Measurements from ENCODE around the gene ADGRD1. TPM values are rescaled to one million over a fixed set of nuclear protein-coding genes. Genes with fewer than 3 reads are reported as not detected.

Gene ADGRD1
- total RNA-seq, 1 donor from 2014 or later = 83.6 TPM

GRCh38 chr12:131046813-131047788 lies 93.4 kb downstream of the ADGRD1 start:
- intact Hi-C loops (cut with micrococcal nuclease) = no loop called here
- DNase-seq = peak; percentile 72
- ATAC-seq = peak; percentile 63

DNA sequence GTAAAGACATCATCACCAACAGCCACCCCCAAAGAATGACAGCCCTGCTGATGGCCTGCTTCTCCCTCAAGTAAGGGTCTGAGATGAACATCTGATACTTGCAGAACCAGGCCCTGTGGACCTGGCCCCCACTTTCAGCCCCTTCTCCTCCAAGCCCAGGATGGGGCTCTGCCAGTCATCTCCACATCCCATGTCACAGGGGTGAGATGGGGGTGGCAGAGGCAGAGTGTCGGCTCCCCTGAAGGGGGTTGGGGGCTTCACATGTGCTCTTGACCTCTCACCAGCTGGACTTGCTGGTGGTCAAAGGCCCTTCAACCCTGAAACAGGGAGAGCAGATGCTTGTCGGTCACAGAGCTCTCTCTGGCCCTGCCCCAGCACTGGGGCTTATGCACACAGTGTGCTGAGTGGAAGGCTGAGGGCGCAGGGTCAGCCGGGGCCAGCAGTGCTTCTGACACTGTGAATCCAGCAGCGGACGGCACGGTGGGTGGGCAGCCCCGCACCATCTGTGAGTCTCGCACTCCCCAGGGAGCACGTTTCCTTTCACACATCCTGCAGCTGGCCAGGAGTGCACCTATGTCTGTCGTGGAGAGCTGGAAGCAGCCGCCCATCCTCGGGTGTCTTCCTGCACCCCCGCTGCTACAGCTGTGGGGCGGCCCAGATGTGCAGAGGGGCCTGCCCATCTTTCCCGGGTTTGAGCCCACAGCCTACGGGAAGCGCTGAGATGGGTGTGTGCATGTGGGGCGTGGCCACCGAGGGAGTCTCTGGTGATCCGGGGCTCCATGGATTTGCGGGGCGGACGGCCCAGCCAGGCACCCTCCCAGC lies 94.3 kb downstream of the ADGRD1 start:
- DNase-seq = peak; percentile 69
- ATAC-seq = peak; percentile 63
- intact Hi-C loops (cut with micrococcal nuclease) = no loop called here

DNA sequence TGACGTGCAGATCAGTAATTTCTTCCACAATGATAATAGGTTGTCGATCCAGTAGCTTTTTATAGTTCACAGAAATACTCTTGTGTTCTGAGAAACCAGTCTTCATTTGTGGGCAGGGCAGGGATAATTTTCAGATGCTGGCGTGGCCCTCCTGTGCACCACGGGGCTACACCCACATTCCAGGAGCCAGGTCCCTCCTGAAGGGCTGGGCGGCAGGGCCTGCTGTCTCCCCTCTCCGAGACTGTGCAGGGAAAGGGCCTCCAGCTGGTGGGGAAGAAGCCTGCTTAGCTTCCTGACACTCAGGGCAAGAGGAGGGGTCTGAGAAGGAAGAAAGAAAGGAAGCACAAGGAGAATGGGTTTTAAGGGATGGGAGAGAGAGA lies 94.9 kb downstream of the ADGRD1 start:
- DNase-seq = no peak
- no peak for ATAC-seq
- intact Hi-C loops (cut with micrococcal nuclease) = no loop called here

DNA sequence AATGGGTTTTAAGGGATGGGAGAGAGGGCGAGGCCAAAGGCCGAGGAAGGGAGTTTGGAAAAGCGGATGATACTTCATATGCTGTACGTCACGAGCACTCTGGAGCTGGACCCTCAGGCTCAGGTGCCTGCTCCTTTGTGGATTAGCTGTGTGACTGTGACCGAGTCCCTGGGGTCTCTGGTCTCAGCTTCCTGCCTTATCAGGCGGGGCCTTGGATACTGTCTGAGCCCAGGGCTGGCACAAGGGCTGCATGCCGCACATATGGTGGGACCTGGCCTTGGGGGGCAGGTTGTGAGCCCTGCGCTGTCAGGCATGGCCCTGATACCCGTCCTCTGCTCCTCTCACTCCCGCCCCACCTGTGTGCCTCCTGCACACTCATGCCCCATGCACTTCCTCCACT lies 95.3 kb downstream of the ADGRD1 start:
- intact Hi-C loops (cut with micrococcal nuclease) = no loop called here
- ATAC-seq (no peak), DNase-seq (no peak)

DNA sequence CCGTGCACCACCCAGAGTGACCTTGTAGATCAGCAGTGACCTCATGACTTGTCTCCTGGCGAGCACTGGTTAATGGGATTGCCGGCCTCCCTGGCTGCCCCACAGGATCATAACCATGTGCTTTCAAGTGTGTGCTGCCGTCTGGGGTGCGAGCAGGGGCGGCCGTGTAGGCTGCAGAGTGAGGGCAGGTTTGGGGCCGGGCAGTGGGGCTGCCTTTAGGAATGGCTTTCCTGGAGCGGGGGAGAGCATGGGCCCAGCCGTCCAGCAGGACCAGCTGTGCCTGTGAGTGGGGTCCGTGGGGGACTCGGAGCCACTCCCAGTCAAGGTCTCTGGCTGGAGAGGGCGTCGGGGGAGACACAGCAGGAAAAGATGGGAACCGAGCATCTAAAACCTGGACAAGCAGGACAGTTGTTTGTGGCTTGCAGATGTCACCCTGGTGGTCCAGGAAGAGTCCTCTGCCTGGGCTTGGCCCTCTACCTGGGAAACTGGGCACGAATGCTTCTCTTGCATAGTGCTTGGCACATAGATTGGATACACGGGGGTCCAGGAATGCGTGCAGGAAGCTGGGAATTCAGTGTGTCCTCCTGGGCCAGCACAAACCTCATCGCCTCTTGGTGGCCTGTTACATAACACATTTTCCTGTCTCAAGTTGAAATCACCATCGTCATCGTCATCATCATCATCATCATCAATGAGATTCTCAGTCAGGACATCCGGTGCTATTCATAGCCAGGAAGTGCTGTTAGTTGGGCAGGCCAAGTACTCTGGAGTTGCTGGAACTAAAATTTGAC lies 96.0 kb downstream of the ADGRD1 start:
- intact Hi-C loops (cut with micrococcal nuclease) = no loop called here
- DNase-seq = no peak
- ATAC-seq = peak; percentile 25

- intact Hi-C loops (cut with micrococcal nuclease) = no loop called here
- ATAC-seq = no peak
Measured at GRCh38 chr12:131050463-131051154, 96.9 kb downstream of the ADGRD1 start.

DNA sequence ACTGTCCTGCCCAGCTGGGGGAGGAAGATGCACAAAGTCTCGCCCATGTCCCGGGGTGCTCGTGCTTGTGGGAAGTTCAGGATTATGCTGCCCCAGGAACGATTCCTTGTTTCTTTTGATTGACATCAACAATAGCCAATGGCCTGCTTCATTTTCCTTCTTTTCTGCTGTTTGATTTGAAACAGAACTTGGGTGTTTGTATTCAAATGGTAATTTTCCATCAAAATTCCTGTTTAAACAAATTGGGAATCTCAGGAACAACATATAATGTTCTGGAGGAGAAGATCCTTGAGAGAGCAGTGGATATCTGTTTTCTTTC lies 97.4 kb downstream of the ADGRD1 start:
- DNase-seq = no peak
- intact Hi-C loops (cut with micrococcal nuclease) = no loop called here
- no peak for ATAC-seq

More at GRCh38 chr12:131050463-131051154, 96.9 kb downstream of the ADGRD1 start:
- no peak for DNase-seq

GRCh38 chr12:131052063-131052781 lies 98.5 kb downstream of the ADGRD1 start:
- DNase-seq (no peak), ATAC-seq (no peak)
- intact Hi-C loops (cut with micrococcal nuclease) = no loop called here

DNA sequence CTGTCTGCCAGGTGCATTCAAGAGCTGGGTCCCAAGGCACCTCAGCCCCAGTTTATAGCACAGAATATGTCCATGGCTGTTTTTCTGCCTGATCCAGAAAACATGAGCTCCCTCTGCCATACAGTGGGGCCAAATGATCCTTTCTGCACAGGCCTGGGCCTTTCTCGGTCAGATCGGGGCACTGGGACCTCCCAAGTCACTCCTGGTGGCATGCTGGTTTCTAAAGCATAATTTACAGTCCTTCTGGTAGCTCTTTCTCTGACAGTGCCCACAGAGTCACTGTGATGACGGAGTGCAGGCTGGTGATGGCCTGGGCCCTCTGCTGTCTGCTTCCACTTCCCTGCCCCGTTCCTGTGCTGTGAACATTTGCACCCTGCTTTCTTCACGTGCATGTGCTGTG lies 99.2 kb downstream of the ADGRD1 start:
- ATAC-seq (no peak), DNase-seq (no peak)
- intact Hi-C loops (cut with micrococcal nuclease) = no loop called here

DNA sequence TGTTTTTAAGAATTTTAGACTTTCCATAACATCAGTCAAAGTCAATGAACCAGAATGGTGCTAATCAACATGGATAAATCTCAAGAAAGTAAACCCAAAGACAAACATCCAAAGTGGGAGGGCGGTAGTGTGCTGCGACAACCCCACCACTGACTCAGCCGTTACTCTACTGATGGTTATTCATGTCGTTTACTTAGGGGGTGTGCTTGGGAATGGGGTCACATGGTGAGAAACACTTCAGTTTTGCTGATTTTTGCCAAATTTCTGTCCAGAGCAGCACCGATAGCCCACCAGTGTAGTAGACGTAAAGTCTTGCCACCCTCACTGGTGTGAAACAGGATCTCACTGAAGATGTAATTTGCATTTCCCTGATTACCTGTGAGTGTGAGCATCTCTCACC lies 99.9 kb downstream of the ADGRD1 start:
- intact Hi-C loops (cut with micrococcal nuclease) = no loop called here
- ATAC-seq (no peak), DNase-seq (no peak)

DNA sequence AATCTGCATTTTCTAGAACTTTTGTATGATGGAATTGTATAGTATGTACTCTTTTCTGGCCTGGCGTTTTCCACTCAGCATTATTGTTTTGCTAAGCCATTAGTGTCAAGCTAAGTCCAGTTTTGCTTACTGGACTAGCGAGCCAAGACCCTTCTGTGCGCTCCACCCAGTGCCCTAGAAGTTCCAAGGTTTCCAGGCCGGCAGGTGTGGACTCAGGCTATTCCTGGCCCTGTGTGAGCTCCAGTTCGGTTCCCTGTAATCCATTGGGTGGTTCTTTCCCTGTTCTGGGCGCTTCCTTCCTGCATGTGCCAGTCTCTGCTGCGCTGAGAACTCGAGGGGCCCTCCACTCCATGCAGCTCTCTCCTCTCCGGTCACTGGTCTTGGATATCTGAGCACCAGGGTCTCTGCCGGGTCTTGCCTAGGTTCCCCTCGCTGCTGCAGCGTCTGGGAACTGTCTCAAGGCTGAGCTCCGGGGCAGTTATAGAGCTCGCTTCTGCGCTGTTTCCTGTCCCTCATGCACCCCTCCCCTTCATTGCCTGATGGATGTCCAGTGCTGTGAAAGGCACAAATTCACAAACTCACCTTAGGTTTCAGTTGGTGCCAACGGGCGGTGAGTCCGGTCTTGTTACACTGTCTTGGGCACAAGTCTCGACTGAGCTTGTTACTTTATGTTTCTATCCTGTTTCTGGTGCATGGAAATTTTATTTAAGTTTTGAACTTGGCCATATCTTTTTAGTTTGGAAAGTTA lies 100.8 kb downstream of the ADGRD1 start:
- no peak for DNase-seq
- intact Hi-C loops (cut with micrococcal nuclease) = no loop called here
- ATAC-seq = no peak

- intact Hi-C loops (cut with micrococcal nuclease) = no loop called here
- ATAC-seq (no peak), DNase-seq (no peak)
Measured at GRCh38 chr12:131055093-131055465, 101.4 kb downstream of the ADGRD1 start.

DNA sequence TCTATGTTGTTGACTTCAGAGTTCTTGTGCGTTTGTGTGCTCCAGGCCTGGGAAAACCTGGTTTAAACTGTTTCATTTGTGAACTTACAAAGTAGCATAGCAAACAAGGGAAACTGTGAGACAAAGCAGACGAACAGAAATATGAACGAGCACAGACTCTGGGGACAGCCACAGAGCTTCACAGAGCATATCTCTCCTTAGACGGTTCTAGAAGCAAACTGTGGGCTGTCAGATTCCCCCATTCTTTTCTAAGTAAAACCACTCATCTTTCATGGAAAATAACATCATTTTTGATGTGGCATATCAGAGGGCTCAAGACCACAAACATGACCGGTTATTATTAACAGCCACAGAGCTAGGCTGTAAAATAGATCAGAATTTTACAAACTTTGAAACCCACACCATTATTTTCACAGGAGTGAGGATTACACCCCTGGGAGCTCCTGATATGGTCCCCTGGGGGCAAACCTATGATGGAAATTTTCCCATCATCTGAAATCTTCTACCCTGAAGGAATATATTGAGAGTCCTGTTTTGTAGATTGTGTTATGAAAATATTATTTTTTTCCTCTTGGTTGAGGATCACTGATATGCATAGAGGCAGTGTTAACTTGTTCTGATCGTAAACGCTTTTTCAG lies 102.0 kb downstream of the ADGRD1 start:
- intact Hi-C loops (cut with micrococcal nuclease) = no loop called here
- ATAC-seq (no peak), DNase-seq (no peak)

DNA sequence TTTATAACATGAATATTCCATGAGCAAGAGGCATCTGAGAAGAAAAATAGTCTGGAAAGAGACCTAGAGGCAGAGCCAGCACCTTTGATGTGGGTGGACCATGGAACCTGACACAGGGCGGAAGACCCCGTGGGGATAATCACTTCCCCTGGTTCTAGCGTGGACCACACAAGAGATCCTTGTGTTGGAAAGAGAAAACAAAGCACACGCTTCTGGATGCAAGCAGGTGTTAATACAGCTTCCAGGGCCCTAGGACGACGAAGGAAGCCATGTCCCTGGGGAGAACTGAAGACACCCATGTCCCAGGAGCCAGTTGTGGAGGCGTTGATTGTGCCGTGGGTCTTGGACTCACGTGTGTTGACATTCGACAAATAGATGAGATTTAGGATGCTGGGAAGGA lies 102.9 kb downstream of the ADGRD1 start:
- DNase-seq = no peak
- intact Hi-C loops (cut with micrococcal nuclease) = no loop called here

GRCh38 chr12:131057211-131057721 lies 103.6 kb downstream of the ADGRD1 start:
- ATAC-seq (no peak), DNase-seq (no peak)
- intact Hi-C loops (cut with micrococcal nuclease) = no loop called here

More for the DNA sequence above, 102.9 kb downstream of the ADGRD1 start:
- no peak for ATAC-seq

DNA sequence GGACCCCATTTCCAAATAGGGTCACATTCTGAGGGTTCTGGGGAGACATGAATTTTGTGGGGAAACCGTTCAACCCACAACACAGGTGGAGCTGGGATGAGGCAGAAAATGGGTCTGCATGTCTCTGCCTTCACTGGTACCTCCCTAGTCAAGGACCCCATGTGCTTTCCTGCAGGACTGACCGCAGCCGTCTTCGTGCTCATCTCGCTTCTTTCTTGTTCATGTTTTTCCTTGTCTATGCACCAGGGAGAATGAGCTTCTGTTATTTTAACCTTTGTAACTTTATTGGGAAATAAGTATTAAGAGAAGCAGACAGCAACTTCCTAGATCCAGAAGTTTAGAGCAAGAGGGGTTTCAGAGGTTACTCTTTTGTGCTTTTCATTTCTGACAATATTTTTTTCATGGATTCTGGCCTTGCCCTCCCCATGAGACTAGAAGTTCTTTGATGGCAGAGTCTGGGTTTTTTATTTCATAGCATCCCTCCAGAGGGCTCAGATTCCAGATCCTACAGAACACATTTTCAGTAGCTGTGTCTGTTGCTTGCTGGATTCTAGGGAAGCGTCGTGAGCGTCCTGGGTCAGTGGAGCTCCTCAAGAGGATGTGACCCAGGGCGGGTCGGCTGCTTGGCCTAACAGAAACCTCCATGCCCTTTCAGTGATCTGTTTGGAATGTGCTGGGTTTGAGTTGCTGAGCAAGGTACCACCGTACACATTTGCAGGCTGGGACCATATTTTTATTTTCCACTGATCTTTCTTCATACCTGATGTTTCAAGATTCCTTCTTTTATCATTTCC lies 104.2 kb downstream of the ADGRD1 start:
- intact Hi-C loops (cut with micrococcal nuclease) = no loop called here
- peak; percentile 49 for ATAC-seq
- no peak for DNase-seq
